CD4-positive, alpha-beta T cell treated with Interleukin-4 for 4 hours (primary cell): ENCODE data around the gene CHKB.

Experiments
- DNase-seq: peaks from one replicate; pipeline ENCODE4 v3.0.0-alpha.2; 2020

Gene CHKB

DNA sequence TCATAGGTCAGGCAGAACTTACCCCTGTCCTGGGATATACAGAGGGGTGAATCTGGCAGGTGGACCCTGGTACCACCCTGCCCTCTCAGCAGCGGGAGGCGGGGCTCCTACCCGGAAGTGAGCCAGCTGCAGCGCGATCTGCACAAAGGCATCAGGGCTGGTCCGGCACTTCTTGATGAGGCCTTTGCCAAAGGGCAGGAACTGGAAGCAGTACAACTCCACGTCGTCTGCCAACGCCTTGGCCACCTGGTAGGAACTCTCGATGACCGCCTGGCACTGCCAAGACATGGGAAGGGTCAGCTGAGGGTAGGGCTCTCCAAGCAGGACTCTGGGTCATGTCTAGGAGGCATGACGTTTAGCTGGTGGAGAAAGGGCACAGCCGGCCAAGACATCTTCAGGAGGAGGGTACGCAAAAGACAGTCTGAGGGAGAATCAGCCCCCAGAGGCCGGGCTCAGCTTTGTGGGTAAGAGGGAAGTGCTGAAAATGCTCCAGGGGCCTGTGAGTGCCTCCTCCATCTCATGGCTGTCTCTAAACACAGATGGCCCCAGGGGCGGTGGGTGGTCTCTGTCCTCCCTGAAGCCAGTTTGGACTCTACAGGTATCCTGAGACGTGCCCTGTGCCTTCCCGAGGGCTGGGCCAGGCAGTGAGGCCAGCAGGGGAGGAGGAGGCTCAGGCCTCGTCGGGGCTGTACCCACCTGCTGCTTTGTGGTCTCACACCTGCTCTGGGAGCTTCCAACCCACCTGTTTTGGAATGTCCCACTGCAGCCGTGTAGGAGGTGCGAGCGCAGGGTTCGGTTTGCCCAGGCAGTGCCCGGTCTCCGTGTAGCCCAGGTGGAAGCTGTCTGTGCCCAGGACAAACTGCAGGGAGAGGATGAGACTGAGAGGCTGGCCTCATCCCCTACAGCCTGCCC is 11.1 kb downstream of the CHKB start:
- DNase-seq, result no peak

DNA sequence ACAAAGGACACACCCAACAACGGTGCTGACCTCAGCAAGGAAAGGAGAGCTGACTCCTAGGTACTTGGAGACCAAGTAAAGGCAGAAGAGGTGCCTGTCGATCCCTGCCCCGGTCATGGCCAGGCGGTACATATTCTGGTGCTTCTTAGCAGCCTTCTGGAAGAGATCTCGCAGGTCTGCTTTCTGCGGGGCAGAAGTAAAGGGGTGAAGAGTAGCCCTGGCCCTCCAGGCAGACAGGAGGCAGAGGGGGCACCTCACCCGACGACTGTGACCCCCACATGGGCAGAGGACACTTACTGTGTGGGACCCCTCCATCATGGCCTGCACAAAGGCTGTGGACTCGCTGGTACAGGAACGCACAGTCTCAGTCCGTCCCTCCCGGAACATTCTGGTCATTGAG is 11.8 kb downstream of the CHKB start:
- no peak for DNase-seq

- DNase-seq, result no peak
These were observed 12.6 kb downstream of the CHKB start for GRCh38 chr22:50569896-50570535.

DNA sequence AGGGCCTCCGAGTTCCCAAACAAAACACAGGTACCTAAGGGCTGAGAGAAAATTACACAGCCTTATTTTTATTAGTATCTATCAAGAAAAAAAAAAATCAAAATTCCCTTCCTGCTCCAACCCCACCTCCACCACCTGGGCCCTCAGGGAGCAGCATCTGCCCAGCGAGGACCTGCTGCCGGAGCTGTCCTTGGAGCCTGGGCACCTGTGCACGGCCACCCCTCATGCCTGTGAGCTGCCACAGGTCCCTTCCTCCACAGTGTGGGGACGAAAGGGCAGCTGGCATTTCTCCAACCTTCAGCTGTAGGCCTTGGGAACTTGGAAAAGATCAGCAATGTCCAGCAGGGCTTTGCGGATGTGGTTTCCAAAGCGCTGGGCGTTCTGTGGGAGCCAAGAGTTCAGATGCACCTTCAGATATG is 13.6 kb downstream of the CHKB start:
- no peak for DNase-seq

- no peak for DNase-seq
These were observed 14.0 kb downstream of the CHKB start for GRCh38 chr22:50568626-50569025.

DNA sequence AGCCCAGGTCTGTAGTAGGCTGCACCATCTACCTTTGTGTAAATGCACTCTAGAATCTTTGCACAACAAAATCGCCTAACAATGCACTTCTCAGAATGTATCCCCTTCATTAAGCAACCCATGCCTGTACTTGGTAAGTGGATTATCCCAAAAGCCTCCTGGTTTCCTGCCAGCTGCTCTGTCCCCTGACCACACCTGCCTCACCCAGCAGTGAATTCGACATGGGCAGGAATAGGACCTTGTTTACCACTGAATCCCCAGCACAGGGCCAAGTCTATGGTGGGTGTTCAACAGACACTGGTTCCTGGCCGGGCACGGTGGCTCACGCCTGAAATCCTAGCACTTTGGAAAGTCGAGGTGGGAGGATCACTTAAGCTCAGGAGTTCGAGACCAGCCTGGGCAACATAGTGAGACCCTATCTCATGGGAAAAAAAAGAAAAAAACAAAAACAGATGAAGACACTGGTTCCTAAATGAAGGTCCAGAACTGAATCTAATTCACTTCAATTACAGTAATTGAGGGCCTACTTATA is 14.9 kb downstream of the CHKB start:
- DNase-seq, result no peak

DNA sequence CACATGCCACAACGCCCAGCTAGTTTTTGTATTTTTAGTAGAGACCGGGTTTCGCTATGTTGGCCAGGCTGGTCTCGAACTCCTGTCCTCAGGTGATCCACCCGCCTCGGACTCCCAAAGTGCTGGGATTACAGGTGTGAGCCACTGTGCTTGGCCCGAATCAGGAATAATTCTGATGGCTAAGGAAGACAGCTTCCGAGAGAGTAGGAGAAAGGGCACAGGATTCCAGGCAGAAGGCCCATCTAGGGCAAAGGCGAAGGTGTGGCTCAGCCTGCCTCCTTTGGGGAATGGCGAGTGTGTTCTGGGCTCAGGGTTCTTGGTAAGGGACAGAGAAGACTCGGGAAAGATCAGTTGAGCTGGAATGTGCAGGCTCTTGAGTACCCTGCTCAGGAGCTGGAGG is 18.4 kb downstream of the CHKB start:
- no peak for DNase-seq

DNA sequence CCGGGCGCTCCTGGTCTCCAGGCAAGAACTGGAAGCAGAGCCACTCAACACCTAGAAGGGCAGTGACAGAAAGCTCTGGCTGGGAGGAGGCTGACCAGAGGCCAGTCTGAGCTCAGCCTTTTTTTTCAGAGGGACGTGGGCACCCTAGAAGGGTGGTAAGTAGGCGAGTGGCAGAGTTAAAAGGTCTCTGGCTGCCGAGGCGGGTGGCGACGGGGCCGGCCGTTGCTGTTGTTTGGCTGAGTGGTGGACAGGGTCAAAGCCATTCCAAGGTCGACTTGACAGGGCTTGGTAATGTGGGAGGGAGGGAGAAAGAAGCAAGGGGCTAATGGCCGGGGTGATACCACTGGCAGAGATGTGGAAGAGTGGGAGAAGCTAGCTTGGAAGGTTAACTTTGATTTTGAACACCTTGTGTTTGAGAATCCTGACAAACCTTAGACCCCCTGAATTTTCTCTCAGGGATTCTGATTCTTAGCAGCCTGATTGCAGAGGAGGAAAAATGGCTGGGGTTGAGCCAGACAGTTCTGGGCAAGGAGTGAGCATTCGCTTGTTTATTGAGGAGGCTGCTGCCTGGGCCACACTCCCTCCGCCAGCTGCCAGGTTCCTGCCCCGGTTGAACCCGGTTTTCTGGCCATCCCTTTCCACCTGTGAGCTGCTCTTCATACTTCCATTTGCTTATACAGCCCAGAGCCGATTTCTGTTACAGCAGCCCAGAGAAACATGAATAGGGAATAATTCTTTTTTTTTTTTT is 19.1 kb downstream of the CHKB start:
- DNase-seq, result no peak

- peak; percentile 94 for DNase-seq
These were observed 19.9 kb downstream of the CHKB start, which contains the start of gene SYCE3 for GRCh38 chr22:50562523-50563412. TSS of gene SYCE3 (minus strand) at chr22:50562919. CDS start at chr22:50556405, 6,514 bp downstream.

DNA sequence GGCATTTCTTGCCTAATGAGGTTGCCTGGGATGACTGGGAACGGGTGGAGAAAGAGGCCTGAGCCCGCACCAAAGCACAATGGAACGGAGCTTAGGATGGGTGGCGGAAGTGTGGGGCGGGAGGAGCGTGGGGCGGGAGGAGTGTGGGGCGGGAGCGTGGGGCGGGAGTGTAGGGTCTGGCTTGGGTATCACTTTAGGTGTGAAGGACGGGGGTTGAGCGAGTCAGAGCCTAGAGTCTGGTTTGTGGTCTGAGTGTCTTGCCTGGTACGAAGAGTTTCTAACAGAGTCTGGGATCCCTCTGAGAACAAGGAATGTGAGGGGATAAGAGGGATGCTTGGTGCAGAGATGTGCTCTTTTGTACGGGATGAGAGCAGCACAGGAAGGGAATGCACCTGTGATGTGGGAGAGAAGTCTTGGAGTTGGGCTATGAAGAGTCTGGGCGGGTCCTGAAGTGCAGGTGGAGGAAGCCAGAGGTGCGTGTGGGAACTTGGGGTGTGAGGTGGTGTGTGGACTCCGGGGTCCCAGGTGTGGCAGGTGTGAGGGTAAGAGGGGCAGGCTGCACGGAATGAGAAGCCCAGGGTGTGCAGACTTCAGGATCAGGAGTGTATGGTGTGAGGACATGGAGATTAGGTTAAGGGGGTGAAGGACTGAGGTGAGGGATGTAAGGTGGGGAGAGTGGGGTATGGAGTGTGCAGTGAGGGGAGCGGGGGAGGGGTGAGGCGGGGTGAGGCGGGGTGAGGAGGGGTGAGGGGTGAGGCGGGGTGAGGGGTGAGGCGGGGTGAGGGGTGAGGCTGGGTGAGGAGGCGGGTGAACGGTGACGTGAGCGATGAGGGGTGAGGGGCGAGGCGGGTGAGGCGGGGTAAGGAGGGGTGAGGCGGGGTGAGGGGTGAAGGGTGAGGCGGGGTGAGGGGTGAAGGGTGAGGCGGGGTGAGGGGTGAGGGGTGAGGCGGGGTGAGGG is 21.0 kb downstream of the CHKB start:
- no peak for DNase-seq

- no peak for DNase-seq
These were observed 22.6 kb downstream of the CHKB start for GRCh38 chr22:50560034-50560433.

- no peak for DNase-seq
These were observed 25.9 kb downstream of the CHKB start for GRCh38 chr22:50556703-50557102.

GRCh38 chr22:50553310-50553709 is 29.3 kb downstream of the CHKB start:
- no peak for DNase-seq

DNA sequence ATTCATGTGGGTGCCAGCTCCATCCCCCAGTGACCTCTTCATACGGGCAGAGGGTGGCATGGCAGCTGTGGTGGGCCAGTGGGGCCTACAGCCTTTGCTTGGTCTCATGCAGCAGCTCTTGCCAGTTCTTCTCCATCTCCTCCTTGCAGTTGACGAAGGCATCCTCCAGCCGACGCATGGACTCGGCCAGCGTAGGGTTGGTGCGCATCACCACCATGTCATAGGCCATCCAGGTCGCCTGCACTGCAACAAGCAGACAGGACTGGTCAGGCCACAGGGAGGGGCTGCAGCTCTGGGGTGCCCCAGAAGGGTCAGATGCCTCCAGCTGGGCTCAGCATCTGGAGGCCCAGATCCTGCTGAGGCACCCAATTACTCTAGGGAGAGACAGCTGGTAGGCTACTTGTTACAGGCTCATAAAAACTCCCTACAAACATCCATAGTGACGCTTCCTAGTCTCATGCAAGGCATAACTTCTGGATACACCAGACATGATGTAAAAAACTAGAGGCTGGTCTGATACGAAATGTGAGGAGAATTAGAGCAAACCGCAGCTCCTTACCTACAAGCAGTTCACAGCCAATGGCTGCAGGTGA is 31.4 kb downstream of the CHKB start:
- DNase-seq, result no peak

- no peak for DNase-seq
These were observed 32.3 kb downstream of the CHKB start for GRCh38 chr22:50550395-50550794.

DNA sequence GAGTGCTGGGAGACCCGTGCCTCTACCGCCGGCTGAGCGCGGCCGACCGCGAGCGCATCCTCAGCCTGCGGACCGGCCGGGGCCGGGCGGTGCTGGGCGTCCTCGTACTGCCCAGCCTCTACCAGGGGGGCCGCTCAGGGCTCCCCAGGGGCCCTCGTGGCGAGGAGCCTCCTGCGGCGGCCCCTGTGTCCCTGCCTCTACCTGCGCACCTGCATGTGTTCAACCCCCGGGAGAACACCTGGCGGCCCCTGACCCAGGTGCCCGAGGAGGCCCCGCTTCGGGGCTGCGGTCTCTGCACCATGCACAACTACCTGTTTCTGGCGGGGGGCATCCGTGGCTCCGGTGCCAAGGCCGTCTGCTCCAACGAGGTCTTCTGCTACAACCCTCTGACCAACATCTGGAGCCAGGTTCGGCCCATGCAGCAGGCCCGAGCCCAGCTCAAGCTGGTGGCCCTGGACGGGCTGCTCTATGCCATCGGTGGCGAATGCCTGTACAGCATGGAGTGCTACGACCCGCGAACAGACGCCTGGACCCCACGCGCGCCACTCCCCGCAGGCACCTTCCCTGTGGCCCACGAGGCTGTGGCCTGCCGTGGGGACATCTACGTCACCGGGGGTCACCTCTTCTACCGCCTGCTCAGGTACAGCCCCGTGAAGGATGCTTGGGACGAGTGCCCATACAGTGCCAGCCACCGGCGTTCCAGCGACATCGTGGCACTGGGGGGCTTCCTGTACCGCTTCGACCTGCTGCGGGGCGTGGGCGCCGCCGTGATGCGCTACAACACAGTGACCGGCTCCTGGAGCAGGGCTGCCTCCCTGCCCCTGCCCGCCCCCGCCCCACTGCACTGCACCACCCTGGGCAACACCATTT is 33.5 kb downstream of the CHKB start:
- no peak for DNase-seq

DNA sequence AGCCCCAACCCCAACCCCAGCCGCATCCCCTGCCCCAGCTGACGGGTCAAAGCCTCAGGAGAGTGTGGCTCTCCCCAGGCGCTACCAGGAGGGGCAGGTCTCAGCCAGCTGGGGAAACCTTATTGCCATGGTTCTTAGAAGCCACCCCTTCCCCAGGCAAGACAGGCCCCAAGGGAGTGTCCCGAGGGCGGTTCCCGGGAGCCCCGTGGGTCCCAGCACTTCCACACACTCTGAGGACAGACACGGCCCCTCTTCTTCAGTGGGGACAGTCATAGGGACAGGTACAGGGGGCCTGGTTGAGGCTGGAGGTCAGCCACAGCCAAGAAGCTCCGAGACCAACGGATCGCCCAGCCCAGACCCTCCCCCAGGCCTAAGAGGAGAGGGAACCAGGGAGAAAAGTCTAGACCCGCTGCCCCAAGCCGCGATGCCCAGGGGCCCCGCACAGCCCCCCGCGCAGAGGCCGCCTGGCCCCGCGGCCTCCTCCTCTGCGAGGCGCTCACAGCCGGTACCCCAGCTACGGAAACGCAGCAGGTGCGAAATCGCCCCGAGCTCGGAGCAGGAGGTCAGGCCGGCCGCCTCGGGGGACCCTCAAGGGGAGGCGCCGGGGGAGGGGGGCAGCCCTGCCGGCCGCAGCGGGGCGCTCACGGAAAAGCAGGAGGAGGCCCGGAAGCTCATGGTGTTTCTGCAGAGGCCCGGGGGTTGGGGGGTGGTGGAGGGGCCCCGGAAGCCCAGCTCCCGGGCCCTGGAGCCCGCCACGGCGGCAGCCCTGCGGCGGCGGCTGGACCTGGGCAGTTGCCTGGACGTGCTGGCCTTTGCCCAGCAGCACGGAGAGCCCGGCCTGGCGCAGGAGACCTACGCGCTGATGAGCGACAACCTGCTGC is 34.4 kb downstream of the CHKB start:
- DNase-seq, result peak; percentile 54

DNA sequence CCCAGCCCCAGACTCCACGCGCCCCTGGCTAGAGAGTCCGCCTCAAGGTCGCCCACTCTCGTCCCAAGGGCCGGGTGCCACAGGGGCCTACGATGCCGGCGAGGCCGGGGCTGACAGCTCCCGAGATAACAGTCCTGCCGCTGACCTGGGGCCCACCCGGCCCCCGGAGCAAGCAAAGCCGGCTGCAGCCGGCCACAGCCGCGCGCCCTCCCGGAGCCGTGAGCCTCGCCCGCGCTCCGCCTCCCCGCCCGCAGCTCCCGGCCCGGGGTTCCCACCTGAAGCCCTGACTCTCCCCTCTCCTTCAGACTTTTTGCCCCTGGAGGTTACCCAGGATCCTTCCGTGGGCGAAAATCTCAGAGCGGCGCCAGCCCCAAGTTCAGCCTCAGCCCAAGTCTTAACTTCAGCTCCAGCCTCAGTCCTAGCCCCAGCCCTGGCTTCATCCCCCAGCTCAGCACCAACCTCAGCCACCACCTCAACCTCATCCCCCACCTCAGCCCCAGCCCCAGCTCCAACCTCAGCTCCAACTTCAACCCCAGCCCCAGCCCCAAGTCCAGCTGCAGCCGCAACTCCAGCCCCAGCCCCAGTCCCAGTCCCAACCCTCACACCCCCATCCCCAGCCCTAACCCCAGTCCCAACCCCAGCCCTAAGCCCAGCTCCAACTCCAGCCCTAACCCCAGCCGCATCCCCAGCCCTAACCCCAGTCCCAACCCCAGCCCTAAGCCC is 35.2 kb downstream of the CHKB start:
- no peak for DNase-seq
